Endothelial cell (in vitro differentiated cells): ENCODE data around the gene MORC4. TPM values are rescaled to one million over a fixed set of nuclear protein-coding genes. Genes with fewer than 3 reads are reported as not detected.
A peak's percentile ranks its signal among the peaks of the same experiment; 100 is the strongest.

Experiments
- DNase-seq: peaks from one replicate; pipeline ENCODE4 v3.0.0; 2021; ENCODE audit warnings: low spot score
- H3K27ac Mint-ChIP-seq: one replicate; pipeline ENCODE4 v1.8.0; 2021; ENCODE audit warnings: mixed read lengths, inconsistent platforms; ENCODE audit not compliant: unreplicated experiment
- H3K27me3 Mint-ChIP-seq: one replicate; pipeline ENCODE4 v1.8.0; 2021; ENCODE audit warnings: mild to moderate bottlenecking, moderate library complexity, mixed read lengths, inconsistent platforms; ENCODE audit not compliant: unreplicated experiment
- H3K36me3 Mint-ChIP-seq: one replicate; pipeline ENCODE4 v1.8.0; 2021; ENCODE audit warnings: mild to moderate bottlenecking, low read depth, mixed read lengths, inconsistent platforms; ENCODE audit not compliant: unreplicated experiment
- H3K4me1 Mint-ChIP-seq: one replicate; pipeline ENCODE4 v1.8.0; 2021; ENCODE audit warnings: mild to moderate bottlenecking, mixed read lengths, inconsistent platforms; ENCODE audit not compliant: unreplicated experiment
- H3K4me3 Mint-ChIP-seq: one replicate; pipeline ENCODE4 v1.8.0; 2021; ENCODE audit warnings: mild to moderate bottlenecking, mixed read lengths, inconsistent platforms; ENCODE audit not compliant: unreplicated experiment
- H3K9me3 Mint-ChIP-seq: one replicate; pipeline ENCODE4 v1.8.0; 2021; ENCODE audit warnings: mixed read lengths, inconsistent platforms; ENCODE audit not compliant: unreplicated experiment
- CTCF ChIP-seq: fragments of 200-600 bp; sonication (generic); IDR thresholded peaks from one replicate; pipeline ENCODE4 v1.5.0; 2021; ENCODE audit warnings: antibody characterized with exemption; ENCODE audit not compliant: unreplicated experiment
- long read RNA-seq: library from polyadenylated mRNA; unstranded; transcript quantifications from one replicate; pipeline ENCODE4 v2.0.0, GENCODE V29; 2020; ENCODE audit not compliant: unreplicated experiment
- total RNA-seq: library from RNA; stranded (reverse); fragmentation: NEBNext Ultra II Directional; extraction: Animal tissue kit (Norgen Biotek cat#: 25700); gene quantifications from one replicate; pipeline ENCODE4 v1.2.1, GENCODE V29; 2021; ENCODE audit not compliant: unreplicated experiment

The MORC4 gene
- total RNA-seq = 4.5 TPM
- long read RNA-seq, partial matches to known transcripts = 1 of 1 reads
- long read RNA-seq, other reads (novel, unspliced or antisense) = 0 of 1 reads

GRCh38 chrX:107000013-107000515 is at the start of gene MORC4:
Gene MORC4, minus strand, starts transcription at chrX:107000212. Its CDS starts 243 bp downstream, at chrX:106999969.
- Mint-ChIP-seq H3K27ac (no peak within 1 kb of the TSS), H3K27me3 (no peaks in the 10 kb centered on the region), H3K36me3 (no peaks in the 10 kb centered on the region), H3K4me1 (no peaks in the 10 kb centered on the region), H3K4me3 (peak within 1 kb of the TSS; percentile 81), H3K9me3 (no peaks in the 10 kb centered on the region)
- TF ChIP-seq CTCF = no peak
- peak; percentile 56 for DNase-seq

GRCh38 chrX:107047622-107048021 is 47.6 kb upstream of the MORC4 start:
- no peak overlapping the region for H3K4me3 Mint-ChIP-seq
- DNase-seq = no peak
- H3K36me3 Mint-ChIP-seq = no peaks in the 10 kb centered on the region
- TF ChIP-seq CTCF = no peak
- H3K4me1 Mint-ChIP-seq = peaks cover 2% of the 10 kb centered on the region
- no peaks in the 10 kb centered on the region for H3K9me3 Mint-ChIP-seq
- peaks cover 3% of the 10 kb centered on the region for H3K27me3 Mint-ChIP-seq
- H3K27ac Mint-ChIP-seq = no peak overlapping the region

- no peaks in the 10 kb centered on the region for H3K27me3 Mint-ChIP-seq
- no peaks in the 10 kb centered on the region for H3K36me3 Mint-ChIP-seq
- no peak overlapping the region for H3K27ac Mint-ChIP-seq
- H3K4me3 Mint-ChIP-seq = no peak overlapping the region
- H3K4me1 Mint-ChIP-seq = no peaks in the 10 kb centered on the region
- TF ChIP-seq CTCF = no peak
- no peaks in the 10 kb centered on the region for H3K9me3 Mint-ChIP-seq
- no peak for DNase-seq
These were observed 29.7 kb upstream of the MORC4 start for GRCh38 chrX:107029752-107030151.

GRCh38 chrX:107025545-107025944 is 25.5 kb upstream of the MORC4 start:
- Mint-ChIP-seq H3K36me3 (no peaks in the 10 kb centered on the region), H3K4me1 (no peaks in the 10 kb centered on the region), H3K9me3 (no peaks in the 10 kb centered on the region), H3K27me3 (no peaks in the 10 kb centered on the region), H3K4me3 (no peak overlapping the region), H3K27ac (no peak overlapping the region)
- TF ChIP-seq CTCF = peak; percentile 14
- DNase-seq = peak; percentile 15

GRCh38 chrX:107014936-107015335 is 14.9 kb upstream of the MORC4 start:
- Mint-ChIP-seq H3K9me3 (no peaks in the 10 kb centered on the region), H3K4me1 (no peaks in the 10 kb centered on the region), H3K27me3 (peaks cover 2% of the 10 kb centered on the region), H3K36me3 (no peaks in the 10 kb centered on the region), H3K27ac (no peak overlapping the region), H3K4me3 (no peak overlapping the region)
- no peak for TF ChIP-seq CTCF
- no peak for DNase-seq
